ENCODE data around the gene SDHAF3. TPM values are rescaled to one million over a fixed set of nuclear protein-coding genes. Genes with fewer than 3 reads are reported as not detected.
"Not testable (repeated sequence)": the region's sequence is repeated elsewhere in the genome, so short reads cannot be mapped to it uniquely, and the experiment has no call there.

SDHAF3 gene
- total and polyA plus RNA-seq, 9 donors = 5.1 to 13.1 (median 9.1) TPM

DNA sequence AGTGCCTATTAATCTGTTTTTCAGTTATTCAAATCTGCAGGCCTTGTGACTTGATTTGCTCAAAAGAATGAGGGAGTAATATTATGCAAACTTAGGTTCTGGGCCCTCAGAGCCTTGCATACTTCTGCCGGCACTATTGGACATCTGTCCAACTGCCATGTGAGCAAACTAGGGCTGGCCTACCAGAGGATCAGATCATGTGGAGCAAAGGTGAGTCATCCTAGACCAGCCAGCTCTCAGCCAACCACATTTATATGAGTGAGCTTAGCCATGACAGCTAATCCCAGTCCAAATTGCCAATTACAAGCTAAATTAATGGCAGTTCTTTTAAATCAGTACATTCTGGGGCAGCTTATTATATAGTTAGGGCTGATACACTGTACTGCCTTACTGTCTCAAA lies 69.6 kb downstream of the SDHAF3 start:
- TF ChIP-seq, protein P1, sequence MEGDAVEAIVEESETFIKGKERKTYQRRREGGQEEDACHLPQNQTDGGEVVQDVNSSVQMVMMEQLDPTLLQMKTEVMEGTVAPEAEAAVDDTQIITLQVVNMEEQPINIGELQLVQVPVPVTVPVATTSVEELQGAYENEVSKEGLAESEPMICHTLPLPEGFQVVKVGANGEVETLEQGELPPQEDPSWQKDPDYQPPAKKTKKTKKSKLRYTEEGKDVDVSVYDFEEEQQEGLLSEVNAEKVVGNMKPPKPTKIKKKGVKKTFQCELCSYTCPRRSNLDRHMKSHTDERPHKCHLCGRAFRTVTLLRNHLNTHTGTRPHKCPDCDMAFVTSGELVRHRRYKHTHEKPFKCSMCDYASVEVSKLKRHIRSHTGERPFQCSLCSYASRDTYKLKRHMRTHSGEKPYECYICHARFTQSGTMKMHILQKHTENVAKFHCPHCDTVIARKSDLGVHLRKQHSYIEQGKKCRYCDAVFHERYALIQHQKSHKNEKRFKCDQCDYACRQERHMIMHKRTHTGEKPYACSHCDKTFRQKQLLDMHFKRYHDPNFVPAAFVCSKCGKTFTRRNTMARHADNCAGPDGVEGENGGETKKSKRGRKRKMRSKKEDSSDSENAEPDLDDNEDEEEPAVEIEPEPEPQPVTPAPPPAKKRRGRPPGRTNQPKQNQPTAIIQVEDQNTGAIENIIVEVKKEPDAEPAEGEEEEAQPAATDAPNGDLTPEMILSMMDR (IDR thresholded peaks at IDR 0.05) = no peak
- TF ChIP-seq EP300 (IDR thresholded peaks at IDR 0.05) (no peak), POLR2A (IDR thresholded peaks at IDR 0.05) (no peak)

DNA sequence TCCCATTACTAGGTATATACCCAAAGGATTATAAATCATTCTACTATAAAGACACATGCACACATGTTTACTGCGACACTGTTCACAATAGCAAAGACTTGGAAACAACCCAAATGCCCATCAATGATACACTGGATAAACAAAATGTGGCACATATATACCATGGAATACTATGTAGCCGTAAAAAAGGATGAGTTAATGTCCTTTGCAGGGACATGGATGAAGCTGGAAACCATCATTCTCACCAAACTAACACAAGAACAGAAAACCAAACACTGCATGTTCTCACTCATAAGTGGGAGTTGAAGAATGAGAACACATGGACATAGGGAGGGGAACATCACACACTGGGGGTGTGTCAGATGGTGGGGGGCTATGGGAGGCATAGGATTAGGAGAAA lies 78.7 kb downstream of the SDHAF3 start:
- H3K4me1 ChIP-seq (ENCODE audit: insufficient read depth); H3K27ac ChIP-seq; H3K9me3 ChIP-seq; H3K4me3 ChIP-seq; H3K27me3 ChIP-seq; H3K36me3 ChIP-seq; intact Hi-C loops (cut with DNase I); DNase-seq: not testable (repeated sequence)
- WGBS, 3 donors = 43 to 76% (median 72%) methylated on average over 2 of the region's 2 CpGs

More for the DNA sequence above, 69.6 kb downstream of the SDHAF3 start:
- no peak overlapping the region for H3K27ac ChIP-seq
- no peaks in the 10 kb centered on the region for H3K4me1 ChIP-seq (ENCODE audit: insufficient read depth)
- intact Hi-C loops (cut with DNase I) = loop anchor here in 1 of 4 donors (10.0 kb wide), 1 partner anchor 82 kb away; no protein-coding TSS in a partner anchor
- no peak for DNase-seq
- no peaks in the 10 kb centered on the region for H3K9me3 ChIP-seq
- no peak overlapping the region for H3K4me3 ChIP-seq
- H3K27me3 ChIP-seq = no peaks in the 10 kb centered on the region
- WGBS, 3 donors = 86 to 96% (median 90%) methylated on average over 1 of the region's 1 CpG
- H3K36me3 ChIP-seq = no peaks in the 10 kb centered on the region

DNA sequence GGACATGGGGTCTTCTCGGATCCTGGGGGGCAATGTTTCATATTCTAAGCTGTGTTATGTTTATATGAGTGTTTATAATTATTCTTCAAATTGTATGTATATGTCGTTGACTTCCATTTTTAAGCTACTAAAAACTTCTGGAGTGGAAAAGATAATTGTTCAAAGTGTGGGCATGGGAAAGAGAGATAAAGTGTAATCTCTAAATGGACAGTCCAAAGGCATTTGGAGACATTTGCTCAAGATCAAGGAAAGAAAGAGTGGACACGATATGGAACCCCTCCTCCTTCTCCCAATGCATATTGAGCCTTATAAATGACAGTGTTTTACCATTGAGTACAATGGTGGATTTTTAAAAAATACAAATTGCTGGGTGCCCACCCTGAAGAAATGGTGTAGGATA lies 81.1 kb downstream of the SDHAF3 start:
- TF ChIP-seq EP300 (IDR thresholded peaks at IDR 0.05) (no peak), POLR2A (IDR thresholded peaks at IDR 0.05) (no peak)
- TF ChIP-seq, protein P1 (IDR thresholded peaks at IDR 0.05) = no peak
- H3K27ac ChIP-seq = no peak overlapping the region
- H3K4me1 ChIP-seq (ENCODE audit: insufficient read depth) = no peaks in the 10 kb centered on the region
- H3K9me3 ChIP-seq = no peaks in the 10 kb centered on the region
- DNase-seq = no peak
- intact Hi-C loops (cut with DNase I) = no loop called here
- H3K27me3 ChIP-seq = no peaks in the 10 kb centered on the region
- H3K36me3 ChIP-seq = no peaks in the 10 kb centered on the region
- 65 to 72% (median 70%) methylated on average over 3 of the region's 3 CpGs for WGBS, 3 donors
- H3K4me3 ChIP-seq = no peak overlapping the region

DNA sequence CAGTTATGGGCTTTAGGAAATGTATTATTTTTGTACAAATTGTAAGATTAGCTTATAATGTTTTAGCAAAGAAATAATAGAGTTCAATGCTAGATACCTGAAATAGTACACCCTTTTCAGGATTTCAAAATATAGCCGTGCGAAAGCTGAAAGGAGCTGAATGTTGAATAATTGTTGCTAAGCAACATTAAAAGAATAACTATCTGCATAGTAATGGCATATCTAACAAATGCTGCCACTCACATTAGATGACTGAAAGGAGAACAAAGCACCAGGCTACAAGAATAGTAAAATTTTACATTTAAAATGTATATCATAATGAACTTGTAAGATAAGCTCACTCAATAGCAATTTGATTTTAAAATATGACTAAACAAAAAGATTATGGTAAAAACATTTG lies 82.5 kb downstream of the SDHAF3 start:
- DNase-seq = no peak
- H3K27me3 ChIP-seq = no peaks in the 10 kb centered on the region
- intact Hi-C loops (cut with DNase I) = no loop called here
- TF ChIP-seq, protein P1 (IDR thresholded peaks at IDR 0.05) = no peak
- no peak for TF ChIP-seq EP300 (IDR thresholded peaks at IDR 0.05)
- no peak for TF ChIP-seq POLR2A (IDR thresholded peaks at IDR 0.05)
- WGBS, 3 donors = 71 to 92% (median 87%) methylated on average over 2 of the region's 2 CpGs
- H3K36me3 ChIP-seq = no peaks in the 10 kb centered on the region
- no peak overlapping the region for H3K4me3 ChIP-seq
- H3K9me3 ChIP-seq = no peaks in the 10 kb centered on the region
- H3K4me1 ChIP-seq (ENCODE audit: insufficient read depth) = no peaks in the 10 kb centered on the region
- H3K27ac ChIP-seq = no peak overlapping the region

DNA sequence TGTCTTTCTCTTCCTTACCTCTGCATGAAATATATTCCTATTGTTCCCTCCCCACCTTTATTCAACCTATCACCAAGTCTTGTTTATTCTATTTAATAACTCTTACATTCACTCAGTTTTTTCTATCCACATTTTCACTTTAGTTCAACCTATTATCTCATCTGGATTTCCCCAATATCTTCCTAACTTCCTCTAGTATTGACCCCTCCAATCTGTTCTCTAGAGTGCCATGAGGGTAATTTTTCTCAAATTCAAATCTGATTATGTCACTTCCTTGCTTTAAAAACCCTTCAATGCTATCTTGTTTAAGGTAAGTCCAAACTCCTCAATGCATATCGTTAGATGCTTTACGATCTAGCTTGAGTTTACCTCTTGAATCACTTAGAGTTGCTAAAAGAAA lies 86.5 kb downstream of the SDHAF3 start:
- H3K4me1 ChIP-seq (ENCODE audit: insufficient read depth) = no peaks in the 10 kb centered on the region
- H3K27me3 ChIP-seq = no peaks in the 10 kb centered on the region
- no peak overlapping the region for H3K4me3 ChIP-seq
- intact Hi-C loops (cut with DNase I) = no loop called here
- TF ChIP-seq, protein P1 (IDR thresholded peaks at IDR 0.05) = no peak
- TF ChIP-seq EP300 (IDR thresholded peaks at IDR 0.05) (no peak), POLR2A (IDR thresholded peaks at IDR 0.05) (no peak)
- H3K9me3 ChIP-seq = no peaks in the 10 kb centered on the region
- no peaks in the 10 kb centered on the region for H3K36me3 ChIP-seq
- DNase-seq = no peak
- H3K27ac ChIP-seq = no peak overlapping the region
- 78 to 84% (median 81%) methylated on average over 2 of the region's 2 CpGs for WGBS, 3 donors

Measured in ovary (tissue), 9 donors.